ENCODE measurements around the gene PRLH. TPM values are rescaled to one million over a fixed set of nuclear protein-coding genes. Genes with fewer than 3 reads are reported as not detected.
"Not testable (repeated sequence)": the region's sequence is repeated elsewhere in the genome, so short reads cannot be mapped to it uniquely, and the experiment has no call there.

Gene PRLH
- total and polyA plus RNA-seq, 5 donors from 2014 or later: not detected

- ATAC-seq (ENCODE audit: low read depth in 2 of 2): peak; percentile 97 to 98
- peak overlapping the region; percentile 90 to 95 (median 93) for H3K27ac Mint-ChIP-seq
- H3K4me3 Mint-ChIP-seq: peak overlapping the region; percentile 26 to 85 (median 82)
- peaks cover 5 to 27% (median 13%) of the 10 kb centered on the region in 4 donors for H3K4me1 Mint-ChIP-seq
- no peaks in the 10 kb centered on the region for H3K36me3 Mint-ChIP-seq
- Histone ChIP-seq H3K36me3 (ENCODE audit: control insufficient read depth, insufficient read depth, low read length) (no peaks in the 10 kb centered on the region), H3K4me3 (ENCODE audit: low read depth, low read length) (peak overlapping the region; percentile 56), H3K4me1 (ENCODE audit: control insufficient read depth, insufficient read depth, low read length, poor library complexity, severe bottlenecking) (peaks cover 17% of the 10 kb centered on the region), H3K9me3 (ENCODE audit: control insufficient read depth in 2 of 2, low read length in 2 of 2) (no peaks in the 10 kb centered on the region), H3K27ac (ENCODE audit: insufficient read depth, low read length, poor library complexity, severe bottlenecking) (peak overlapping the region; percentile 72), H3K27me3 (ENCODE audit: control insufficient read depth, insufficient read depth, low read length) (no peaks in the 10 kb centered on the region)
- no peaks in the 10 kb centered on the region for H3K9me3 Mint-ChIP-seq
- peaks cover 7% of the 10 kb centered on the region for H3K27me3 Mint-ChIP-seq
- peak; percentile 32 to 80 (median 80) for DNase-seq
Measured at GRCh38 chr2:237603718-237604362, 37.5 kb downstream of the PRLH start.

GRCh38 chr2:237604391-237604790 lies 38.0 kb downstream of the PRLH start:
- peaks cover 17% of the 10 kb centered on the region for H3K4me1 ChIP-seq (ENCODE audit: control insufficient read depth, insufficient read depth, low read length, poor library complexity, severe bottlenecking)
- DNase-seq (no peak), ATAC-seq (ENCODE audit: low read depth in 2 of 2) (no peak)
- H3K4me3 Mint-ChIP-seq: peak overlapping the region in 2 of 4 donors; percentile 82 to 85
- no peaks in the 10 kb centered on the region for H3K27me3 ChIP-seq (ENCODE audit: control insufficient read depth, insufficient read depth, low read length)
- H3K36me3 Mint-ChIP-seq: no peaks in the 10 kb centered on the region
- no peaks in the 10 kb centered on the region for H3K9me3 Mint-ChIP-seq
- H3K4me1 Mint-ChIP-seq: peaks cover 5 to 27% (median 13%) of the 10 kb centered on the region in 4 donors
- H3K9me3 ChIP-seq (ENCODE audit: control insufficient read depth in 2 of 2, low read length in 2 of 2): no peaks in the 10 kb centered on the region
- H3K4me3 ChIP-seq (ENCODE audit: low read depth, low read length): no peak overlapping the region
- peak overlapping the region; percentile 90 to 95 (median 93) for H3K27ac Mint-ChIP-seq
- H3K27ac ChIP-seq (ENCODE audit: insufficient read depth, low read length, poor library complexity, severe bottlenecking): peak overlapping the region; percentile 72
- H3K36me3 ChIP-seq (ENCODE audit: control insufficient read depth, insufficient read depth, low read length): no peaks in the 10 kb centered on the region
- peaks cover 7% of the 10 kb centered on the region for H3K27me3 Mint-ChIP-seq

- no peaks in the 10 kb centered on the region for H3K27me3 ChIP-seq (ENCODE audit: control insufficient read depth, insufficient read depth, low read length)
- Mint-ChIP-seq H3K9me3 (no peaks in the 10 kb centered on the region), H3K4me1 (peaks cover 5 to 27% (median 13%) of the 10 kb centered on the region in 4 donors), H3K27ac (peak overlapping the region; percentile 50 to 90 (median 57)), H3K36me3 (no peaks in the 10 kb centered on the region), H3K27me3 (peaks cover 10% of the 10 kb centered on the region), H3K4me3 (no peak overlapping the region)
- ATAC-seq (ENCODE audit: low read depth in 2 of 2): no peak
- H3K4me1 ChIP-seq (ENCODE audit: control insufficient read depth, insufficient read depth, low read length, poor library complexity, severe bottlenecking): peaks cover 17% of the 10 kb centered on the region
- H3K36me3 ChIP-seq (ENCODE audit: control insufficient read depth, insufficient read depth, low read length): no peaks in the 10 kb centered on the region
- H3K4me3 ChIP-seq (ENCODE audit: low read depth, low read length): no peak overlapping the region
- H3K27ac ChIP-seq (ENCODE audit: insufficient read depth, low read length, poor library complexity, severe bottlenecking): no peak overlapping the region
- H3K9me3 ChIP-seq (ENCODE audit: control insufficient read depth in 2 of 2, low read length in 2 of 2): no peaks in the 10 kb centered on the region
- no peak for DNase-seq
Measured at GRCh38 chr2:237604960-237605359, 38.6 kb downstream of the PRLH start.

- not testable (repeated sequence) for H3K4me3 Mint-ChIP-seq; ATAC-seq (ENCODE audit: low read depth in 2 of 2); DNase-seq; H3K4me3 ChIP-seq (ENCODE audit: low read depth, low read length); H3K36me3 Mint-ChIP-seq; H3K9me3 Mint-ChIP-seq; H3K9me3 ChIP-seq (ENCODE audit: control insufficient read depth in 2 of 2, low read length in 2 of 2); H3K27ac ChIP-seq (ENCODE audit: insufficient read depth, low read length, poor library complexity, severe bottlenecking); H3K27me3 ChIP-seq (ENCODE audit: control insufficient read depth, insufficient read depth, low read length); H3K27ac Mint-ChIP-seq; H3K36me3 ChIP-seq (ENCODE audit: control insufficient read depth, insufficient read depth, low read length)
- H3K27me3 Mint-ChIP-seq: peaks cover 16% of the 10 kb centered on the region
- H3K4me1 Mint-ChIP-seq: peaks cover 5 to 28% (median 13%) of the 10 kb centered on the region in 4 donors
- H3K4me1 ChIP-seq (ENCODE audit: control insufficient read depth, insufficient read depth, low read length, poor library complexity, severe bottlenecking): peaks cover 17% of the 10 kb centered on the region
Measured at GRCh38 chr2:237606522-237606921, 40.1 kb downstream of the PRLH start.

GRCh38 chr2:237612527-237613357 lies 46.4 kb downstream of the PRLH start:
- Mint-ChIP-seq H3K9me3 (peaks cover 0 to 1% (median 0%) of the 10 kb centered on the region in 7 donors), H3K4me1 (peaks cover 0 to 20% (median 5%) of the 10 kb centered on the region in 4 donors)
- no peak for DNase-seq

GRCh38 chr2:237613679-237614078 lies 47.3 kb downstream of the PRLH start:
- Histone ChIP-seq H3K9me3 (ENCODE audit: control insufficient read depth in 2 of 2, low read length in 2 of 2) (no peaks in the 10 kb centered on the region), H3K4me3 (ENCODE audit: low read depth, low read length) (no peak overlapping the region), H3K36me3 (ENCODE audit: control insufficient read depth, insufficient read depth, low read length) (no peaks in the 10 kb centered on the region), H3K4me1 (ENCODE audit: control insufficient read depth, insufficient read depth, low read length, poor library complexity, severe bottlenecking) (peaks cover 11% of the 10 kb centered on the region), H3K27ac (ENCODE audit: insufficient read depth, low read length, poor library complexity, severe bottlenecking) (no peak overlapping the region), H3K27me3 (ENCODE audit: control insufficient read depth, insufficient read depth, low read length) (no peaks in the 10 kb centered on the region)
- H3K27ac Mint-ChIP-seq: no peak overlapping the region
- peaks cover 18% of the 10 kb centered on the region for H3K27me3 Mint-ChIP-seq
- H3K4me1 Mint-ChIP-seq: peaks cover 0 to 22% (median 5%) of the 10 kb centered on the region in 4 donors
- H3K9me3 Mint-ChIP-seq: peaks cover 0 to 1% (median 0%) of the 10 kb centered on the region in 7 donors
- DNase-seq: no peak
- no peak for ATAC-seq (ENCODE audit: low read depth in 2 of 2)
- no peak overlapping the region for H3K4me3 Mint-ChIP-seq
- no peaks in the 10 kb centered on the region for H3K36me3 Mint-ChIP-seq

More at GRCh38 chr2:237612527-237613357, 46.4 kb downstream of the PRLH start:
- Histone ChIP-seq H3K27me3 (ENCODE audit: control insufficient read depth, insufficient read depth, low read length) (no peaks in the 10 kb centered on the region), H3K27ac (ENCODE audit: insufficient read depth, low read length, poor library complexity, severe bottlenecking) (no peak overlapping the region), H3K9me3 (ENCODE audit: control insufficient read depth in 2 of 2, low read length in 2 of 2) (no peaks in the 10 kb centered on the region), H3K4me3 (ENCODE audit: low read depth, low read length) (no peak overlapping the region), H3K4me1 (ENCODE audit: control insufficient read depth, insufficient read depth, low read length, poor library complexity, severe bottlenecking) (peaks cover 11% of the 10 kb centered on the region), H3K36me3 (ENCODE audit: control insufficient read depth, insufficient read depth, low read length) (no peaks in the 10 kb centered on the region)
- ATAC-seq (ENCODE audit: low read depth in 2 of 2): no peak
- Mint-ChIP-seq H3K36me3 (no peaks in the 10 kb centered on the region), H3K27ac (no peak overlapping the region), H3K4me3 (no peak overlapping the region), H3K27me3 (peaks cover 24% of the 10 kb centered on the region)

- no peaks in the 10 kb centered on the region for H3K36me3 ChIP-seq (ENCODE audit: control insufficient read depth, insufficient read depth, low read length)
- ATAC-seq (ENCODE audit: low read depth in 2 of 2) (no peak), DNase-seq (no peak)
- Mint-ChIP-seq H3K27me3 (peaks cover 16% of the 10 kb centered on the region), H3K4me3 (no peak overlapping the region), H3K27ac (peak overlapping the region in 2 of 3 donors; percentile 6 to 31), H3K9me3 (peaks cover 0 to 1% (median 0%) of the 10 kb centered on the region in 7 donors), H3K4me1 (peaks cover 0 to 22% (median 5%) of the 10 kb centered on the region in 4 donors), H3K36me3 (no peaks in the 10 kb centered on the region)
- no peak overlapping the region for H3K4me3 ChIP-seq (ENCODE audit: low read depth, low read length)
- peaks cover 11% of the 10 kb centered on the region for H3K4me1 ChIP-seq (ENCODE audit: control insufficient read depth, insufficient read depth, low read length, poor library complexity, severe bottlenecking)
- H3K27me3 ChIP-seq (ENCODE audit: control insufficient read depth, insufficient read depth, low read length): no peaks in the 10 kb centered on the region
- H3K9me3 ChIP-seq (ENCODE audit: control insufficient read depth in 2 of 2, low read length in 2 of 2): no peaks in the 10 kb centered on the region
- H3K27ac ChIP-seq (ENCODE audit: insufficient read depth, low read length, poor library complexity, severe bottlenecking): no peak overlapping the region
Measured at GRCh38 chr2:237614151-237614720, 47.9 kb downstream of the PRLH start.

Measured in CD4-positive, CD25-positive, alpha-beta regulatory T cell (primary cell).